Measurements from ENCODE around the gene MGST1. TPM values are rescaled to one million over a fixed set of nuclear protein-coding genes. Genes with fewer than 3 reads are reported as not detected.

Gene MGST1
- polyA plus RNA-seq, 4 donors = 34.7 to 290 (median 79.7) TPM

Other genes with a start within 250 kb of the MGST1 start
- not detected for gene SLC15A5, start 70.0 kb upstream of the MGST1 start, polyA plus RNA-seq